Measurements from ENCODE around the gene FSTL4.

DNA sequence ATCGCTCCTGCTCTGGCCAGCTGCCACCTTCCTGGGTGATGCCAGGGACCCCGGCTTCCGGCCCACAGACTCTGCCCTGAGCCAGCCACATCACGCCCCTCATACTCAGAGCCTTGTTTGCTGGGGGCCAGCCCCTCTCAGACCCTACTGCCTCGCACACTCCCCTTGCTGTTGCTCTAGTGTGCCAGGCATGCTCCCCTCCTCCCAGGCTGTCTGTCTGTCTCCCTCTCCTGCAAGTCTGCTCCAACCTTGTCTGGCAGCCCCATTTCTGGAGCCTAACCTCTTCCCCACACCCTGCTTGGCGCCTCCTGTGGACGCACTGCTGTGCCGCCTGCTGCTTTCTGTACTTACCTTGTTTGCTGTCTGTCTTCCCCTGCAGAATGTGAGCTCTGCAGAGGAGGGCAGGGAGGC, 375.8 kb downstream of the FSTL4 start:
- no peak for TF ChIP-seq RARB (CRISPR knock-in tag; IDR thresholded peaks at IDR 0.05)
- no peak for TF ChIP-seq ZFP3 (CRISPR knock-in tag; IDR thresholded peaks at IDR 0.05)
- TF ChIP-seq, protein P1, sequence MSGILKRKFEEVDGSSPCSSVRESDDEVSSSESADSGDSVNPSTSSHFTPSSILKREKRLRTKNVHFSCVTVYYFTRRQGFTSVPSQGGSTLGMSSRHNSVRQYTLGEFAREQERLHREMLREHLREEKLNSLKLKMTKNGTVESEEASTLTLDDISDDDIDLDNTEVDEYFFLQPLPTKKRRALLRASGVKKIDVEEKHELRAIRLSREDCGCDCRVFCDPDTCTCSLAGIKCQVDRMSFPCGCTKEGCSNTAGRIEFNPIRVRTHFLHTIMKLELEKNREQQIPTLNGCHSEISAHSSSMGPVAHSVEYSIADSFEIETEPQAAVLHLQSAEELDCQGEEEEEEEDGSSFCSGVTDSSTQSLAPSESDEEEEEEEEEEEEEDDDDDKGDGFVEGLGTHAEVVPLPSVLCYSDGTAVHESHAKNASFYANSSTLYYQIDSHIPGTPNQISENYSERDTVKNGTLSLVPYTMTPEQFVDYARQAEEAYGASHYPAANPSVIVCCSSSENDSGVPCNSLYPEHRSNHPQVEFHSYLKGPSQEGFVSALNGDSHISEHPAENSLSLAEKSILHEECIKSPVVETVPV (CRISPR knock-in tag; IDR thresholded peaks at IDR 0.05) = no peak
- no peak for TF ChIP-seq GLIS3 (CRISPR knock-in tag; IDR thresholded peaks at IDR 0.05)
- TF ChIP-seq CSDC2 (CRISPR knock-in tag; IDR thresholded peaks at IDR 0.05) = no peak
- TF ChIP-seq, protein P2, sequence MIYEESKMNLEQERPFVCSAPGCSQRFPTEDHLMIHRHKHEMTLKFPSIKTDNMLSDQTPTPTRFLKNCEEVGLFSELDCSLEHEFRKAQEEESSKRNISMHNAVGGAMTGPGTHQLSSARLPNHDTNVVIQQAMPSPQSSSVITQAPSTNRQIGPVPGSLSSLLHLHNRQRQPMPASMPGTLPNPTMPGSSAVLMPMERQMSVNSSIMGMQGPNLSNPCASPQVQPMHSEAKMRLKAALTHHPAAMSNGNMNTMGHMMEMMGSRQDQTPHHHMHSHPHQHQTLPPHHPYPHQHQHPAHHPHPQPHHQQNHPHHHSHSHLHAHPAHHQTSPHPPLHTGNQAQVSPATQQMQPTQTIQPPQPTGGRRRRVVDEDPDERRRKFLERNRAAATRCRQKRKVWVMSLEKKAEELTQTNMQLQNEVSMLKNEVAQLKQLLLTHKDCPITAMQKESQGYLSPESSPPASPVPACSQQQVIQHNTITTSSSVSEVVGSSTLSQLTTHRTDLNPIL (CRISPR knock-in tag; IDR thresholded peaks at IDR 0.05; ENCODE audit: low read depth) = no peak
- TF ChIP-seq ZNF70 (CRISPR knock-in tag; IDR thresholded peaks at IDR 0.05) = no peak
- TF ChIP-seq ZNF8 (CRISPR knock-in tag; IDR thresholded peaks at IDR 0.05) = no peak
- TF ChIP-seq ZC3H10 (CRISPR knock-in tag; IDR thresholded peaks at IDR 0.05) = no peak
- TF ChIP-seq, protein P3, sequence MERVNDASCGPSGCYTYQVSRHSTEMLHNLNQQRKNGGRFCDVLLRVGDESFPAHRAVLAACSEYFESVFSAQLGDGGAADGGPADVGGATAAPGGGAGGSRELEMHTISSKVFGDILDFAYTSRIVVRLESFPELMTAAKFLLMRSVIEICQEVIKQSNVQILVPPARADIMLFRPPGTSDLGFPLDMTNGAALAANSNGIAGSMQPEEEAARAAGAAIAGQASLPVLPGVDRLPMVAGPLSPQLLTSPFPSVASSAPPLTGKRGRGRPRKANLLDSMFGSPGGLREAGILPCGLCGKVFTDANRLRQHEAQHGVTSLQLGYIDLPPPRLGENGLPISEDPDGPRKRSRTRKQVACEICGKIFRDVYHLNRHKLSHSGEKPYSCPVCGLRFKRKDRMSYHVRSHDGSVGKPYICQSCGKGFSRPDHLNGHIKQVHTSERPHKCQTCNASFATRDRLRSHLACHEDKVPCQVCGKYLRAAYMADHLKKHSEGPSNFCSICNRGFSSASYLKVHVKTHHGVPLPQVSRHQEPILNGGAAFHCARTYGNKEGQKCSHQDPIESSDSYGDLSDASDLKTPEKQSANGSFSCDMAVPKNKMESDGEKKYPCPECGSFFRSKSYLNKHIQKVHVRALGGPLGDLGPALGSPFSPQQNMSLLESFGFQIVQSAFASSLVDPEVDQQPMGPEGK (CRISPR knock-in tag; IDR thresholded peaks at IDR 0.05; ENCODE audit: borderline replicate concordance) = no peak
- TF ChIP-seq ZNF565 (CRISPR knock-in tag; conservative IDR thresholded peaks at IDR 0.05; ENCODE audit: low read depth) = no peak
- no peak for TF ChIP-seq BACH2 (CRISPR knock-in tag; IDR thresholded peaks at IDR 0.05; ENCODE audit: borderline replicate concordance)
